Measurements from ENCODE around the gene SIRPB2. TPM values are rescaled to one million over a fixed set of nuclear protein-coding genes. Genes with fewer than 3 reads are reported as not detected.

SIRPB2 gene
- total RNA-seq = 1 to 10 TPM in 3 of 6 donors, under 1 TPM in 3; 0.09 to 3.4 (median 0.74) TPM
- polyA plus RNA-seq = under 1 TPM; 0.21 to 0.80 TPM

GRCh38 chr20:1491281-1491840 is at the start of gene SIRPB2:
SIRPB2 (minus strand) TSS chr20:1491420; CDS start chr20:1491359, 61 bp downstream.
- TF ChIP-seq, protein P1, sequence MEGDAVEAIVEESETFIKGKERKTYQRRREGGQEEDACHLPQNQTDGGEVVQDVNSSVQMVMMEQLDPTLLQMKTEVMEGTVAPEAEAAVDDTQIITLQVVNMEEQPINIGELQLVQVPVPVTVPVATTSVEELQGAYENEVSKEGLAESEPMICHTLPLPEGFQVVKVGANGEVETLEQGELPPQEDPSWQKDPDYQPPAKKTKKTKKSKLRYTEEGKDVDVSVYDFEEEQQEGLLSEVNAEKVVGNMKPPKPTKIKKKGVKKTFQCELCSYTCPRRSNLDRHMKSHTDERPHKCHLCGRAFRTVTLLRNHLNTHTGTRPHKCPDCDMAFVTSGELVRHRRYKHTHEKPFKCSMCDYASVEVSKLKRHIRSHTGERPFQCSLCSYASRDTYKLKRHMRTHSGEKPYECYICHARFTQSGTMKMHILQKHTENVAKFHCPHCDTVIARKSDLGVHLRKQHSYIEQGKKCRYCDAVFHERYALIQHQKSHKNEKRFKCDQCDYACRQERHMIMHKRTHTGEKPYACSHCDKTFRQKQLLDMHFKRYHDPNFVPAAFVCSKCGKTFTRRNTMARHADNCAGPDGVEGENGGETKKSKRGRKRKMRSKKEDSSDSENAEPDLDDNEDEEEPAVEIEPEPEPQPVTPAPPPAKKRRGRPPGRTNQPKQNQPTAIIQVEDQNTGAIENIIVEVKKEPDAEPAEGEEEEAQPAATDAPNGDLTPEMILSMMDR (IDR thresholded peaks at IDR 0.05) = no peak
- DNase-seq = peak in 1 of 6 donors; percentile 33
- H3K27ac ChIP-seq = peak within 1 kb of the TSS in 2 of 4 donors; percentile 46 to 55
- H3K4me1 ChIP-seq = no peaks in the 10 kb centered on the region
- H3K27me3 ChIP-seq = no peaks in the 10 kb centered on the region
- no peak for FAIRE-seq
- peak within 1 kb of the TSS in 1 of 4 donors; percentile 18 for H3K4me3 ChIP-seq
- intact Hi-C loops (cut with DNase I) = no loop called here
- H3K9me3 ChIP-seq = no peaks in the 10 kb centered on the region
- peak in 2 of 4 donors; percentile 73 for ATAC-seq
- H3K36me3 ChIP-seq = no peaks in the 10 kb centered on the region
- WGBS, 2 donors = 60 to 71% methylated on average over 11 of the region's 11 CpGs

DNA sequence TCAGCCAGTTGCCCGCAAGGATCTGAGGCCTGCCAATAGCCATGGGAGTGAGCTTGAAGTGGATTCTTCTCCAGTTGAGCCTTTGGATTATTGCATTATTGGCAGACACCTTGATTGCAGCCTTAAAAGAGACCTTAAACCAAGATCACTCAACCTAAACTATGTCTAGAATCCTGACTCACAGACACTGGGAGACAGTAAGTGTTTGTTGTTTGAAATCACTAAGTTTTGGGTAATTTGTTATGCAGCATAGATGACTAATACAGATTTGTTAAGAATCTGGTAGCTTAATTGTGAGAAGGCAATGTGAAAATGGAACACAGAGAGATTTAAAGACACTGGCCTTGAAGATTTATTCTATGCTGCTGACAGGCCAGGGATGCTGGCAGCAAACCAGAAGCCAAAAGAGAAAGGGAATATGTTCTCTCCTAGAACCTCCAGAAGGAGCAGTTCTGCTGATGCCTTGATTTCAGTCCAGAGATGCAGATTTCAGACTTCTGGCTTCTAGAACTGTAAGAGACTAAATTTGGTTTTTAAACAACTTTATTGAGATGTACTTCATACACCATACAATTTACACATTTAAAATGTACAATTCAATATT is 48.7 kb upstream of the SIRPB2 start:
- Histone ChIP-seq H3K9me3 (no peaks in the 10 kb centered on the region), H3K27me3 (no peaks in the 10 kb centered on the region), H3K4me1 (no peaks in the 10 kb centered on the region), H3K27ac (no peak overlapping the region), H3K4me3 (no peak overlapping the region), H3K36me3 (no peaks in the 10 kb centered on the region)
- 81 to 90% methylated on average over 1 of the region's 1 CpG for WGBS, 2 donors
- FAIRE-seq = no peak
- intact Hi-C loops (cut with DNase I) = no loop called here
- TF ChIP-seq, protein P1 (IDR thresholded peaks at IDR 0.05) = no peak
- no peak for ATAC-seq
- DNase-seq = no peak

GRCh38 chr20:1538655-1539054 is 47.4 kb upstream of the SIRPB2 start:
- Histone ChIP-seq H3K4me1 (no peaks in the 10 kb centered on the region), H3K36me3 (no peaks in the 10 kb centered on the region), H3K9me3 (no peaks in the 10 kb centered on the region), H3K4me3 (no peak overlapping the region), H3K27ac (no peak overlapping the region), H3K27me3 (no peaks in the 10 kb centered on the region)
- intact Hi-C loops (cut with DNase I) = no loop called here
- DNase-seq = no peak
- no peak for FAIRE-seq
- TF ChIP-seq, protein P1 (IDR thresholded peaks at IDR 0.05) = no peak
- no peak for ATAC-seq

DNA sequence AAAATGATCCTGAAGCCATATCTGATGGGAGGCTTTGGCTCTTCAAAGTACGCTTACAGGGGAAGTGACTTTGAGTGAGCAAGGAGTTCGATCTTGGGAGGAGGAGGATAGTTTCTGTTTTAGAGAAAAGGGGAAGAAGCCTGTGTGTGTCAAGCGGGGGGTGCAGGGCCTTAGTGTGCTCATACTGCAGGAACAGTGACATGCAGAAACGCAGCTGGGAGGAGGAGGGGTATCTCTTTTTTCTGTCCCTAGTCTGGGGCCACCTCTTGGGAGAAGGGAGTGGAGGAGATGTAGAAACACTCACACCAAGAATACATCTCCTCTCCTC is 46.5 kb upstream of the SIRPB2 start:
- intact Hi-C loops (cut with DNase I) = no loop called here
- 43 to 70% methylated on average over 3 to 4 of the region's 4 CpGs for WGBS, 2 donors
- TF ChIP-seq, protein P1 (IDR thresholded peaks at IDR 0.05) = no peak
- Histone ChIP-seq H3K27ac (peak overlapping the region in 2 of 4 donors; percentile 47 to 49), H3K9me3 (no peaks in the 10 kb centered on the region), H3K4me1 (no peaks in the 10 kb centered on the region), H3K4me3 (no peak overlapping the region), H3K36me3 (no peaks in the 10 kb centered on the region), H3K27me3 (no peaks in the 10 kb centered on the region)
- ATAC-seq = peak in 2 of 4 donors; percentile 77 to 81
- DNase-seq = peak in 1 of 6 donors; percentile 33
- FAIRE-seq = no peak

Measured in pancreas (tissue), 10 donors.